Natural killer cell (primary cell): Measurements from ENCODE around the gene MAST1. TPM values are rescaled to one million over a fixed set of nuclear protein-coding genes. Genes with fewer than 3 reads are reported as not detected.

Experiments
- ATAC-seq, 3 donors: fragments of 150-1000 bp in 2 of 3; fragments of 200-7000 bp in 1 of 3; cut with Tn5 transposase; 1 replicate in 1 of 3; 2 replicates in 2 of 3; pipeline ENCODE4 v1.10.0; 2021; ENCODE audit warnings: mild to moderate bottlenecking in 2 of 3, moderate library complexity in 2 of 3
- DNase-seq, 2 donors: peaks; one replicate each; pipeline versions ENCODE4 v3.0.0 to v3.0.0-alpha.2; 2013 to 2021; ENCODE audit warnings: mixed read lengths in 1 of 2
- H3K27ac ChIP-seq: one replicate; pipeline ENCODE4 v1.5.1; 2013; ENCODE audit warnings: mild to moderate bottlenecking, low read length
- H3K27me3 ChIP-seq: one replicate; pipeline ENCODE4 v1.6.1; 2013; ENCODE audit warnings: low read length; ENCODE audit not compliant: control insufficient read depth, insufficient read depth
- H3K36me3 ChIP-seq: one replicate; pipeline ENCODE4 v1.6.1; 2013; ENCODE audit warnings: low read length; ENCODE audit not compliant: control insufficient read depth, insufficient read depth
- H3K4me1 ChIP-seq: one replicate; pipeline ENCODE4 v1.6.1; 2013; ENCODE audit warnings: low read length; ENCODE audit not compliant: control insufficient read depth, insufficient read depth
- H3K4me3 ChIP-seq: one replicate; pipeline ENCODE4 v1.5.1; 2013; ENCODE audit warnings: low read length
- H3K9me3 ChIP-seq: one replicate; pipeline ENCODE4 v1.6.1; 2013; ENCODE audit warnings: low read length; ENCODE audit not compliant: control insufficient read depth, insufficient read depth
- H3K27ac Mint-ChIP-seq, 2 donors: one replicate each; pipeline ENCODE4 v1.8.0; 2022; ENCODE audit warnings: mild to moderate bottlenecking in 2 of 2, mixed read lengths in 2 of 2, moderate library complexity in 1 of 2
- H3K27me3 Mint-ChIP-seq, 2 donors: one replicate each; pipeline ENCODE4 v1.8.0; 2022; ENCODE audit warnings: low read depth in 2 of 2, mixed read lengths in 2 of 2
- H3K36me3 Mint-ChIP-seq: one replicate; pipeline ENCODE4 v1.8.0; 2022; ENCODE audit warnings: mixed read lengths
- H3K4me1 Mint-ChIP-seq, 2 donors: one replicate each; pipeline ENCODE4 v1.8.0; 2022; ENCODE audit warnings: mixed read lengths in 2 of 2
- H3K4me3 Mint-ChIP-seq: one replicate; pipeline ENCODE4 v1.8.0; 2022; ENCODE audit warnings: mild to moderate bottlenecking, moderate library complexity, mixed read lengths
- H3K9me3 Mint-ChIP-seq, 2 donors: one replicate each; pipeline ENCODE4 v1.8.0; 2022; ENCODE audit warnings: mixed read lengths in 2 of 2
- CTCF ChIP-seq: fragments of 200-600 bp; IDR thresholded peaks from one replicate; pipeline ENCODE4 v1.8.0; 2022; ENCODE audit warnings: antibody characterized with exemption
- WGBS: methylation state at CpG from one replicate; pipeline ENCODE4 v1.1.7; 2013; ENCODE audit warnings: missing lambda C conversion rate; ENCODE audit not compliant: insufficient coverage; 5-methylcytosine and 5-hydroxymethylcytosine counted together
- intact Hi-C: fragments of 100-400 bp; cut with micrococcal nuclease; formaldehyde crosslinking; loops from one replicate; pipeline ENCODE4 v1.14.2; 2022
- total RNA-seq, 4 donors: library from RNA; stranded (reverse); fragments of 120-200 nt in 1 of 4; gene quantifications; one replicate each; pipeline versions ENCODE4 v1.2.3 to v1.2.4, GENCODE V29; 2013 to 2022

The MAST1 gene
- total RNA-seq, 3 donors from 2014 or later (not counting 1 experiment from before 2014, with no cell fraction given): 0.07 to 0.88 TPM; not detected in 1

- peak overlapping the region; percentile 97 to 99 for H3K27ac Mint-ChIP-seq
- no peaks in the 10 kb centered on the region for H3K27me3 ChIP-seq
- no peaks in the 10 kb centered on the region for H3K9me3 Mint-ChIP-seq
- H3K36me3 ChIP-seq: no peaks in the 10 kb centered on the region
- peak; percentile 73 to 83 for DNase-seq
- TF ChIP-seq CTCF: no peak
- H3K27ac ChIP-seq: peak overlapping the region; percentile 93
- peaks cover 48% of the 10 kb centered on the region for H3K4me1 ChIP-seq
- peak overlapping the region; percentile 95 for H3K4me3 ChIP-seq
- no peaks in the 10 kb centered on the region for H3K27me3 Mint-ChIP-seq
- no peaks in the 10 kb centered on the region for H3K36me3 Mint-ChIP-seq
- H3K4me1 Mint-ChIP-seq: peaks cover 39 to 46% of the 10 kb centered on the region in 2 donors
- WGBS: under 1% methylated on average over 84 of the region's 84 CpGs
- peak overlapping the region; percentile 96 for H3K4me3 Mint-ChIP-seq
- no peaks in the 10 kb centered on the region for H3K9me3 ChIP-seq
- intact Hi-C loops: loop anchor here (2.0 to 10.0 kb wide), 5 partner anchors 55 to 363 kb away; partner anchors contain the start of genes CALR, GET3, IER2 and STX10
- peak in 1 of 3 donors; percentile 1 for ATAC-seq
These were observed 46.1 kb upstream of the MAST1 start for GRCh38 chr19:12792051-12792852.

GRCh38 chr19:12792853-12793289 is 45.4 kb upstream of the MAST1 start:
- Histone ChIP-seq H3K36me3 (no peaks in the 10 kb centered on the region), H3K4me1 (peaks cover 47% of the 10 kb centered on the region), H3K27ac (peak overlapping the region; percentile 93), H3K4me3 (peak overlapping the region; percentile 95), H3K9me3 (no peaks in the 10 kb centered on the region), H3K27me3 (no peaks in the 10 kb centered on the region)
- ATAC-seq (no peak), DNase-seq (no peak)
- no peaks in the 10 kb centered on the region for H3K9me3 Mint-ChIP-seq
- intact Hi-C loops: loop anchor here (2.0 to 10.0 kb wide), 5 partner anchors 56 to 362 kb away; partner anchors contain the start of genes CALR, GET3, IER2 and STX10
- H3K36me3 Mint-ChIP-seq: no peaks in the 10 kb centered on the region
- TF ChIP-seq CTCF: no peak
- no peaks in the 10 kb centered on the region for H3K27me3 Mint-ChIP-seq
- H3K4me3 Mint-ChIP-seq: peak overlapping the region; percentile 96
- H3K4me1 Mint-ChIP-seq: peaks cover 39 to 46% of the 10 kb centered on the region in 2 donors
- WGBS: 0% methylated on average over 20 of the region's 22 CpGs
- peak overlapping the region; percentile 97 to 99 for H3K27ac Mint-ChIP-seq

GRCh38 chr19:12793290-12794195 is 44.8 kb upstream of the MAST1 start:
- peak overlapping the region; percentile 95 for H3K4me3 ChIP-seq
- Mint-ChIP-seq H3K27ac (peak overlapping the region; percentile 97 to 99), H3K4me1 (peaks cover 39 to 46% of the 10 kb centered on the region in 2 donors), H3K4me3 (peak overlapping the region; percentile 96), H3K36me3 (no peaks in the 10 kb centered on the region), H3K9me3 (no peaks in the 10 kb centered on the region), H3K27me3 (no peaks in the 10 kb centered on the region)
- peaks cover 44% of the 10 kb centered on the region for H3K4me1 ChIP-seq
- under 1% methylated on average over 81 of the region's 81 CpGs for WGBS
- H3K36me3 ChIP-seq: no peaks in the 10 kb centered on the region
- H3K27ac ChIP-seq: peak overlapping the region; percentile 93
- no peaks in the 10 kb centered on the region for H3K27me3 ChIP-seq
- intact Hi-C loops: loop anchor here (2.0 to 10.0 kb wide), 5 partner anchors 57 to 361 kb away; partner anchors contain the start of genes CALR, GET3, IER2 and STX10
- ATAC-seq (peak; percentile 39 to 63 (median 52)), DNase-seq (peak; percentile 97 to 99)
- no peak for TF ChIP-seq CTCF
- H3K9me3 ChIP-seq: no peaks in the 10 kb centered on the region
